HG02840 (cell line): ENCODE measurements around the gene ZFP36L1.
"Not testable (repeated sequence)": the region's sequence is repeated elsewhere in the genome, so short reads cannot be mapped to it uniquely, and the experiment has no call there.

Experiments
- ATAC-seq: cut with Tn5 transposase; IDR thresholded peaks from one replicate; pipeline ENCODE4 v1.9.1; 2021; ENCODE audit warnings: mild to moderate bottlenecking, moderate library complexity, moderate number of reproducible peaks; ENCODE audit not compliant: unreplicated experiment, low FRiP score

ZFP36L1 gene

GRCh38 chr14:68768316-68768715 lies 24.6 kb downstream of the ZFP36L1 start:
- no peak for ATAC-seq

- no peak for ATAC-seq
Measured at GRCh38 chr14:68767248-68767645, 25.6 kb downstream of the ZFP36L1 start.

DNA sequence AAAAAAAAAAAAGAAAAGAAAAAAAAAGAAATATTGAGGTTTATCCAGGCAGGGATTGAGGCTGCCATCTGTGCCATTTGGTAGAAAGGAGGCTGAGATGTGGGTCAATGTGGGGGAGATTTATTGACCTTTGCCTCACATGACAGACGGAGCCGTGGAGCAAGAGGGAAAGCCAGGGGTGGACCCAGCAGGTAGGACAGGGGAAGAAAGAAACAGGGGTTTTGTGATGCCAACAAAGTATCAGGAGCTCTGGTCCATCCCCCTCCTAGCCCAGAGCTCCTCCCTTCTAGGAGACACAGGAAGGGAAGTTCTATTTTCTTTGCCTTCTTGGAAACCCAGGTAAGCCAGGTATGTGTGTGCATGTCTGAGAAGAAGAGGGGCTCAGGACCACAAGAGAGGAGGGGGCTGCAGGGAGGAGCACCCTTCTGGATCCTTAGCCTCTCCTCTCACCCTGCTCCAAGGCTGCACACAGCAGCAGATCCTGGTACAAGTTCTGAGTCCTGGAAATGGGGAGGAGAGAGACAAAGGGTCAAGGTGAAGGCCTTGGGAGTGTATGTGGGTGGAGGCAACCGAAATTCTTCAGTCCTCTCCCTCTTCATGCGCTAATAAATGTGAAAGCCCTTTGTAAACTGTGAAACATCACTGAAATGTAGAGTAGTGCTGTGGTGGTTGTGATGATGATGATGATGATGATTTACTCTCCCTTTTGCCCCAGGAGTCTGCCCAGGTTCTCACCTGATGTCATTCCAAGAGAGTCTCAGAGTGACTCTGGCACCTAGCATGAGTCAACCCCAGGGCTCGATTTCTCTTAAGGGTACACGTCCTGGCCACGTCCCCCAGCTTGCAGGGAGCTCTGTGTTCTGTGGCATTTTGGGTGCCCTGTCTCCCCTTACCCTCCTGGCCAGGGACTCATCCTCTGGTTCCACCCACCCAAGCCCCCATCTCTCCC lies 26.3 kb downstream of the ZFP36L1 start:
- no peak for ATAC-seq

DNA sequence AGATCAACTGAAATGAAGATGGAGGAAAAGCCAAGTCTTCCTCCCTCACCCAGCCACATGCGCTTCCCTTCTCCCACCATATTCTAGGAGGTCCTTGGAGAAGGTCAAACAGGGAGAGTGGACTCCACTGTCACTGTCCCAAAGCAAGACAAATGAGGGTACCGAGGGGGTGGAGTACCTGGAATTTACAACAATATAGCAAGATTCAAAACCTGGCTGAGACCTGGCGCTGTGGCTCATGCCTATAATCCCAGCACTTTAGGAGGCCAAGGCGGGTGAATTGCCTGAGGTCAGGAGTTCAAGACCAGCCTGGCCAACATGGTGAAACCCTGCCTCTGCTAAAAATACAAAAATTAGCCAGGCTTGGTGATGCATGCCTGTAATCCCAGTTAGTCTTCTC lies 29.0 kb downstream of the ZFP36L1 start:
- not testable (repeated sequence) for ATAC-seq

GRCh38 chr14:68762953-68763764 lies 29.7 kb downstream of the ZFP36L1 start:
- no peak for ATAC-seq

DNA sequence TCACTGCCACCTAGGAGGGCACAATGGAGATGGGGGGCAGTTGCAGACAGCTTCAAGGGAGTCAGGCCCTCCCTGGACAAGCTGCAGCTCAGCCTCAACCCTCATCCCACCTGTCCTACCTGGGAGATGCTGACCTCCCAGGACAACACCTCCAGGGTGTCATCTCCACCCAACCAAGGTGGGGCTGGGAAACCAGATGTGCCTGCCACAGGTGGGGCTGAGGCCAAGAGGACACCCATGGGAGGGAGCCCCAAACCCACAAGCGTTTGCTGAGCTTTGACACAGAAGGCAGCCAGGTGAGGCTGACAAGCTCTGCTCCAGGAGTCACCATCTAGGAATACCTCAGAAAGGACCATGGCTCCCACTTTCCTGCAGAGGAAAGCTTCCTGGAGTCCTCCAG lies 31.5 kb downstream of the ZFP36L1 start:
- ATAC-seq, result no peak

DNA sequence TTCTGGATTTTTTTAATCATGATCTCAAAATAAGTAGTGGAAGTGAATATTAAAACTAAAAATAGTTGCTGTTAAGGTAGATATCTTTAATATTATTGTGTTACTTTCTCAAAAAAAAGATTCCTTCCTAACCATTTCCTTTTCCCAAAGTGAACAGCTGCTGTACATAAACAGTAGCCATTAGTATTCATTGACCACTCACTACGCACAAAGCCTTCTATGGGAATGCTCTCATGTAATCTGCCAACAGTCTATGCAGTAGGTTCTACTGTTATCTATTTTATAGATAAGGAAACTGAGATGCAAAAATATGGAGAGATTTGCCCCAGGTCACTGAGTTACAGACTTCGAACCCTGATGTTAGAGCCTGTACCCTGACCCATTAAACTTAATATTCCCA lies 32.1 kb downstream of the ZFP36L1 start:
- no peak for ATAC-seq

DNA sequence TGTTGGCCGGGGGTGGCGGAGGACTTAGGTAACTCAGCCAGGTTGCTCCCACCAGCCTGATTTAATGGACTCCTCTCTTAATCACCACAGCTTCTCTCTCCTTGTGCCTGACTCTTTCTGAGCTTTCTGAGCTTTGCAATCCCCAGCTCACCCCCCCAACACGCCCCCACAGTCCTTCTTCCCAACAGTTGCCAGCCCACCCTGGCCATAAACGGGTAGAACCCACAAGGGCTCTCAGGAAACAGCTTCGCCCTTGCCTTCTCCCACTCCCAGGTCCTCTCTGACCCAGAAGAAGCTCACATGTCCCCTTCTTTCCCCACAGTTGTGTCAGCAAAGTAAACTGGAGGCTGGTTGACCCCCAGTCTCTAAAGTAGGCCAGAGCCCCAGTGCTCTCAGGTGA lies 32.9 kb downstream of the ZFP36L1 start:
- ATAC-seq, result no peak

- ATAC-seq, result no peak
Measured at GRCh38 chr14:68759017-68759560, 33.8 kb downstream of the ZFP36L1 start.

- ATAC-seq, result no peak
Measured at GRCh38 chr14:68758301-68758700, 34.6 kb downstream of the ZFP36L1 start.

DNA sequence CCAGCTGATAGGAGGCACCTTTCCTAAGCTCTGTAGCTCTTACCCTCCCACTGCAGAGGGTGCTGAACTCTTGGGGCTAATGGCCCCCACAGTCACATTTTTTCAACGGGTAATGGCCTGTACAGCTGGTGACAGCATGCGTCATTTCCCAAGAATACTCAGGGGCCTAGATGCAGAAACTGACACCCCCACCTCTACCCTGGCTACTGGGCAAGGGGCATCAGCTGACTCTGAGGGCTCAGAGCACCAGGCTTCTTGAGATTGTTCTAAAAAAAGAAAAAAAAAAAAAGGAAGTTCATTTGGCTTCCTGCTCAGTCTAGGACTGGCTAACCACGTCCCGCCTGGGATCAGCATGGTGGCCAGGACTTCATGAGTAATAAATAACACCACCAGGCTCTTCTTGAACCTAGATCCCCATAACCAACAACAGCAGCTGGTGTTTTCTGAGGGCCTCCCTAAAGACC lies 35.2 kb downstream of the ZFP36L1 start:
- ATAC-seq, result no peak

DNA sequence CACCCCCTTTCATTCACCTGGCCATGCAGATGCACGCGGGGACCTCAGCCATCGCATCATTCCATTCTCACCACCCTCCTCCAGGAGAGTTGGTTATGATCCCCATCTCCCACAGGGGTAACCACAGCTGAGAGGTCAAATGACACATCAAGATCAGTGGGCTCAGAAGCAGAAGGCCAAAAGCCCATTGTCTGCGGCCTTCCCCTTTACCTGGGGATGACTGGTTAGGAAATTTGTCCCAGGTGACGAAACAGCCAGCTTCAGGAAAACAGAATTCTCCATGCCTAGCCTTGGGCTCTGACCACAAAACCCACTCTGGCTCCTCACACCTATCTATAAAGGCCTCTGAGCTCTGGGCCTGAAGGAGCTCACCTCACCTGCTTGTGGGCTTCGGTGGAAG lies 36.1 kb downstream of the ZFP36L1 start:
- ATAC-seq, result no peak

- no peak for ATAC-seq
Measured at GRCh38 chr14:68756000-68756481, 36.8 kb downstream of the ZFP36L1 start.

DNA sequence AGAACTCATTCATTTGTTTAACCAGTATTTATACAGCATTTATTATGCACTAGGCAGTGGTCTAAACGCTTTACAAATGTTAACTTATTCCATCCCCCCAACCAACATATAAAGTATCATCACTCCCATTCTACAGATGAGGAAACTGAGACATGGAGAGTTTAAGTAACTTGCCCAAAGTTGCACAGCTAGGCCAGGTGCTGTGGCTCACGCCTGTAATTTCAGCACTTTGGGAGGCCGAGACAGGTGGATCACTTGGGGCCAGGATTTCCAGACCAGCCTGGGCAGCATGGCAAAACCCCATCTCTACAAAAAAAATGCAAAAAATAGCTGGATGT lies 37.9 kb downstream of the ZFP36L1 start:
- ATAC-seq, result no peak

DNA sequence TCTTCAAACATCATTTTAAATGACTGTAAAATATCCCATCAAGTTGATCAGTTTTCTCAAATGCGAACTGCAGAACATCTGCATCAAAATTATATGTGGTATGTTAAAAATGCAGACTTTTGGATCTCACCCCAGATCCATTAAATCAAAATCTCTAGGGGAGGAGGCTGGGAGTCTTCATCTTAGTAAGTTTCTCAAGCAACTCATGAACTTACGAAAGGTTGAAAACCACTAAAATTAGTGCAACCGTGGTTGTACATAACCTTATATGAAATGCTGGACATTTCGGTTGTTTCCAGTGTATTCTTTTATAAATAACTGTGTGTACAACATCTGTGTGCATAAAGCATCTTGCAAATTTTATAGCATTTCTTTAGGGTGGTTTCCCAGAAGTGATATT lies 39.2 kb downstream of the ZFP36L1 start:
- ATAC-seq, result no peak

- ATAC-seq, result no peak
Measured at GRCh38 chr14:68752271-68753006, 40.4 kb downstream of the ZFP36L1 start.

GRCh38 chr14:68749487-68750475 lies 43.1 kb downstream of the ZFP36L1 start:
- no peak for ATAC-seq

DNA sequence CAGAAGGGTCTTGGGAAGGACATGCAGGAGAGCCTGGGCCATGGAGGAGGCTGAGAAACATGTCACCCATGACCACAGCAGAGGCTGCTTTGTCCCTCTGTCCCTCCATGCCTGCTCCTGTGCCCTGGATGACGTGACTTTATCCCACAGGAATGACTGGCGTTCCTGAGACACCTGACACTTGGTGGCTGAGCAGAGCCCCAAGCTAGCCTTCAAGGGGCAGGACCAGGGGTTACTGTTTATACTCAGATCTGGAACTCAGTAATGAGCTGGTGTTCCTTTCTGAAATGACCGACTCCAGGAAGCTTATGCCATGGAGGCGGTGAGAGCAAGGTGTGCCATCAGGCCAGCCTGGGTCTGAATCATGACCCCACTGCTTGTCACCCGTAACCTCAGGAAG lies 44.2 kb downstream of the ZFP36L1 start:
- ATAC-seq, result no peak

GRCh38 chr14:68748260-68748659 lies 44.6 kb downstream of the ZFP36L1 start:
- no peak for ATAC-seq
